ENCODE results near the gene OR6J1.
"Not testable (repeated sequence)": the region's sequence is repeated elsewhere in the genome, so short reads cannot be mapped to it uniquely, and the experiment has no call there.

The OR6J1 gene

GRCh38 chr14:22644305-22644635 is at the start of gene OR6J1:
Gene OR6J1, minus strand, starts transcription at chr14:22644352. Its CDS starts 9,541 bp downstream, at chr14:22634811.
- no peak for DNase-seq (ENCODE audit: low read depth in 2 of 2)

DNA sequence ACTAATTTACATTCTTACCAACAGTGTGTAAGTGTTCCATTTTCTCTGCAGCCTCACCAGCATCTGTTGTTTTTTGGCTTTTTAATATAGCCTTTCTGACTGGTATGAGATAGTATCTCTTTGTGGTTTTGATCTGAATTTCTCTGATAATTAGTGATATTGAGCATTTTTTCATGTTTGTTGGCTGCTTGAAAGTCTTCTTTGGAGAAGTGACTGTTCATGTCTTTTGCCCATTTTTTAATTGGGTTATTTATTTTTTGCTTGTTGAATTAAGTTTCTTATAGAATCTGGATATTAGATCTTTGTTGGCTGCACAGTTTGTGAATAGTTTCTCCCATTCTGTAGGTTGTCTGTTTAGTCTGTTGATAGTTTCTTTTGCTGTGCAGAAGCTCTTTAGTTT is 48.0 kb upstream of the OR6J1 start:
- no peak for DNase-seq (ENCODE audit: low read depth in 2 of 2)

DNA sequence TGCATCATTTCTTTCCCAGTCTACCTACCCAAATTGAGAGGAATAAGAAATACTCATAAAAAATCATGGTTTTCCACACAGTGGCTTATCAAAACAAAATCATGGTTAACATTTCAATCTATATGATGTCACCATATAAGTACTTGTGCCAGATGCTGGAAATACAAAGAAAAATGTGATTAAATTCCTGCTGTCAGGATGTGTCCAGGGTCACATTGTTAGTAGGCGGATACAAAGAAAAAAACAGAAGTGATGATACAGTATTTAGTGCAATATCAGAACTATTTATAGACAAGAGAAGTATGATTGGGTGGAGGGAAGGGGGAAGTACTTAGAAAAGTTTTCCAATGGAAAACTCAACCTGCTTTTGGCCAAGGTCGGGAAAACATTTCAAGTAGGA is 47.0 kb upstream of the OR6J1 start:
- no peak for DNase-seq (ENCODE audit: low read depth in 2 of 2)

GRCh38 chr14:22689199-22689598 is 45.0 kb upstream of the OR6J1 start:
- peak in 1 of 2 donors; percentile 10 for DNase-seq (ENCODE audit: low read depth in 2 of 2)

- not testable (repeated sequence) for DNase-seq (ENCODE audit: low read depth in 2 of 2)
Observed at GRCh38 chr14:22687969-22688368, 43.8 kb upstream of the OR6J1 start.

GRCh38 chr14:22686176-22686611 is 42.0 kb upstream of the OR6J1 start:
- not testable (repeated sequence) for DNase-seq (ENCODE audit: low read depth in 2 of 2)

GRCh38 chr14:22685467-22685866 is 41.3 kb upstream of the OR6J1 start:
- DNase-seq (ENCODE audit: low read depth in 2 of 2): no peak

- not testable (repeated sequence) for DNase-seq (ENCODE audit: low read depth in 2 of 2)
Observed at GRCh38 chr14:22683428-22683827, 39.3 kb upstream of the OR6J1 start.

DNA sequence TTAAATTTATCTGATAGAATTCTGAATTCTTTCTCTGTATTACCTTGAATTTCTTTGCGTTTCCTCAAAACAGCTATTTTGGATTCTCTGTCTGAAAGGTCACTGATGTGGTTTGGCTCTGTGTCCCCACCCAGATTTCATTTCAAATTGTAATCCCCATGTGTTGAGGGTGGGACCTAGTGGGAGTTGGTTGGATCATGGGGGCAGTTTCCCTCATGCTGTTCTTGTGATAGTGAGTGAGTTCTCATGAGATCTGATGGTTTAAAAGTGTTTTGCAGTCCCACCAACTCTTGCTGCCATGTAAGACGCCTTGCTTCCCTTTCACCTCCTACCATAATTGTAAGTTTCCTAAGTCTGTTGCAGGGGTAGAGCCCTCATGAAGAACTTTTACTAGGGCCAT is 34.1 kb upstream of the OR6J1 start:
- DNase-seq (ENCODE audit: low read depth in 2 of 2): no peak

- not testable (repeated sequence) for DNase-seq (ENCODE audit: low read depth in 2 of 2)
Observed at GRCh38 chr14:22677551-22677950, 33.4 kb upstream of the OR6J1 start.

DNA sequence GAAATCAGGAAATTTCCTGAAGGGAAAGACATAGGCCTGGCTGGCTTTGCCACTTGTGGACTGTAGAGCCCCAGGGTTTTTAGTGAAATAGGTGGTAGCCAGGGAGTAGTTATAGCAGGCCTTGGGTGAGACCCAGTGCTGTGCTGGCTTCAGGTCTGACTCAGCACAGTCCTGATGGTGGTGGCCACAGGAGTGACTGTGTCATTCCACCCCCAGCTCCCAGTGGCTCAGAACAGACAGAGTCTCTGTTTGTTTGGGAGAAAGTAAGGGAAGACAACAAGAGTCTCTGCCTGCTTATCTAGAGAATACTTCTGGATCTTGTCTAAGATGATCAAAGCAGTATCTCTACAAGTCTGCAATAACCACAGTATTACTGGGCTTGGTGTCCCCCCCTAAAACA is 27.5 kb upstream of the OR6J1 start:
- no peak for DNase-seq (ENCODE audit: low read depth in 2 of 2)

DNA sequence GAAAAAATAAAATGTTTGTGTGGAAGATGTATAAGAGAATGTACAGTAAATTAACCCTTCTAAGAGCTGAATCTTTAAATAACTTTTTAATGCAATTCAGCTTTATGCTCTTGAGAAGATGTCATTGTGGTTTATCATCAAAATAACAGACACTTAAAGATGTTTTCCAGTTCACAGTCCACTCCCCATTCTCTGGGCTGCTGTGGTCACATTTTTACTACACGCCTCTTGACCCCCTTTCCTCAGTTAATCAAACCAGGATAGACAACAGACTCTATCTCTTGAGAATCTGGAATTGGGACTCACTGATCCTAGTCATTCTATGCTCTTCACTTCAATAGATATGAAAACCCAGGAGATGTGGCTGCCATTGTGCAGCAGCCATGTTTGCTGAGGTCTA is 24.7 kb upstream of the OR6J1 start:
- DNase-seq (ENCODE audit: low read depth in 2 of 2): no peak

DNA sequence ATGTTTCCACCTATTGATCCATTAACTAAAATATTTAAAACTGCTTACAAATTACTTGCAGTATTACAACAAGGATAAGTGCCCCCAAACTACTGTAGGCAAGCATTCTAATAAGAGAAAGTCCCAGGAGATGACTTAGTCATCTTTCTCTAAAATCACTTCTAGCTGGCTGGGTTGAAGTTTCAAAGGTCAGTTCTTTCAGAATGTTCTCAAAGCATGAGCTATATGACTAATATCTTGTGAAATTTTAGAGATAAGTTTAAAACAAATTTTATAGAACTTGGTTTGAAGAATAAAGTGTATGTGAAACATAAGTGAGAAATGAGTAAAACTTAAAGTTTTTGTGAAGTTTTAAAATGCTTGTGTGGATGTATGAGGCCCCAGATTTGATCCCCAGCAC is 24.3 kb upstream of the OR6J1 start:
- no peak for DNase-seq (ENCODE audit: low read depth in 2 of 2)

- DNase-seq (ENCODE audit: low read depth in 2 of 2): no peak
Observed at GRCh38 chr14:22667881-22668280, 23.7 kb upstream of the OR6J1 start.

DNA sequence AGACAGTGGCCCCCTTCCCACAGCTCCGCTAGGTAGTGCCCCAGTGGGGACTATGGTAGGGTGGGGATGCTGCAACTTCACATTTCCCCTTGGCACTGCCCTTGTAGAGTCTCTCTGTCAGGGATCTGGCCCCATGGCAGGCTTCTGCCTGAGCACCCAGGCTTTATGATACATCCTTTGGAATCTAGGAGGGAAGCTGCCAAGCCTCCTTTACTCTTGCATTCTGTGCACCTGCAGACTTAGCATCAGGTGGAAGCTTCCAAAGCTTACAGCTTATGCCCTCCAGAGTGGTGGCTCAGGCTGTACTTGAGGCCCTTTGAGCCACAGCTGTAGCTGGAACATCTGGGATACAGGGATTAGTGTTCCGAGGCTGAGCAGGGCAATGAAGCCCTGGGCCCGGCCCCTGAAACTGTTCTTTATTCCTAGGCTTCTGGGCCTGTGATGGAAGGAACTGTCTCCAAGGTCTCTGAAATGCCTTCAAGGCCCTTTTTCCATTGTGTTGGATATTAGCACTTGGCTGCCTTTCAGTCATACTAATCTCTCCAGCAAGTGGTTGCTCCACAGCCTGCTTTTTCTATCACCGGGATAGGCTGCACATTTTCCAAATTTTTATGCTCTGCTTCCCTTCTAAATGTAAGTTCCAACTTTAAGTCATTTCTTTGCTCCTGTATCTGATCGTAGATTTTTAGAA is 22.2 kb upstream of the OR6J1 start:
- no peak for DNase-seq (ENCODE audit: low read depth in 2 of 2)

DNA sequence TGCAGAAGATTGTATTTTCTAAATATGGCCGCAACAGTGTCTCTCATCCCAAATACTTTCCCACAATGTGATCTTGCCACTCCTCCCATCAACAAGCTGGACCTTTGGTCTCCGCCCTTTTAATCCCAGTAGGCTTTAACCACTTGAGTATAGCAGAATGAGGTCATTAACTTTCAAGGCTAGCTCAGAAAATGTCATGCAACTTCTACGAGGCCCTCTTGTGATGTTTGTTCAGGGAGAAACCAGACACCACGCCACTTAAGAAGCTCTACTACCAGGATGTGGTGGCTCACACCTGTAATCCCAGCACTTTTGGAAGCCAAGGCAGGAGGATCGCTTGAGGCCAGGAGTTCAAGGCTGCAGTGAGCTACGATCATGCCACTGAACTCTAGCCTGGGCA is 20.1 kb upstream of the OR6J1 start:
- DNase-seq (ENCODE audit: low read depth in 2 of 2): no peak

- no peak for DNase-seq (ENCODE audit: low read depth in 2 of 2)
Observed at GRCh38 chr14:22660654-22661053, 16.5 kb upstream of the OR6J1 start.

- no peak for DNase-seq (ENCODE audit: low read depth in 2 of 2)
Observed at GRCh38 chr14:22658946-22659345, 14.8 kb upstream of the OR6J1 start.

- no peak for DNase-seq (ENCODE audit: low read depth in 2 of 2)
Observed at GRCh38 chr14:22657861-22658260, 13.7 kb upstream of the OR6J1 start.

GRCh38 chr14:22656945-22657731 is 13.0 kb upstream of the OR6J1 start:
- DNase-seq (ENCODE audit: low read depth in 2 of 2): no peak

GRCh38 chr14:22656226-22656625 is 12.1 kb upstream of the OR6J1 start:
- DNase-seq (ENCODE audit: low read depth in 2 of 2): no peak

DNA sequence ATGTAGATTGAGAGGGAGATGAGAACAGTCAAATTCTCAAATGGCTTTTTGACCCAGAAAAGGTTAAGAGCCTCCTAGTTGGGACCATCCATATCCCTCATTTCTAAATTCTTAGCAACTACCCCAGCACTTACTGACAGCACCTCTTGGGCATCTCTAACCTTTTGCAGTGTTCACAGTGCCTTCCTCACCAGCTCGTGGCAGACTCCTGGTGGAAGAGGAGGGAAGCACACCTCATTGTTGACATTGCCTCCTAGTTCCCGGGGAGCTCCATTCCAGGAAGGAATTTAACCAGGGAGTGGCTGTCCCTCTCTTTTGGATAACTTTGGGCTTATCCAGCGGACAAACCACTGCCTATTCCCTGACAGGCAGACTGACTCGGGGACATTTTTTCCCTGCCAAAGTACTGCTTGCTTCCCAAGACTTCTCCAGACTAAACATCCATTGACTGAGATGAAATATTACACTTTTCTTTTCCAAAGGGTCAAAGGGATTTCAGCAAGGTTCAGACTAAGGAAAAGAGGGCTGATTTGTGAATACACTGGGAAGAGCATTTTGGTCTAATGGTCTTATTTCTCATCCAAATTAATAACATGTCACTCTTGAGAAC is 9.0 kb upstream of the OR6J1 start:
- DNase-seq (ENCODE audit: low read depth in 2 of 2): peak; percentile 24 to 32

DNA sequence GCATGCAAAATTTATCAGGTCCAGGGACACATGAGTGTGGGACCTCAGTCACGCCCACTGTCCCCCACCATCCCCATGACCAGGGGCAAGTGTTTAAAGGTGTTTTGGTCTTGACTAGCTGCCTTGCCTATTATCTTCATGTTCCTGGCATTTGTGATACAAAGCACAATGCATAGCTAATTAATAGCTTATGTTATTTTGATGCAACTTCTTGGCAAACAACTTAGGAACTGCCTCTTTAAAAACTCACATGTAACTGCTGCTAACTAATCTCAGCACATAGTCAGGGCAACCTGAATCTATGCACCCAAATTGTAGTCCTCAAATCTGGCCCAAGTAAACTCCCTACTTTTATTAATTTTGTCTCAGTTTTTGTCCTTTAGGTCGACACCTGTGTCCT is 7.4 kb upstream of the OR6J1 start:
- no peak for DNase-seq (ENCODE audit: low read depth in 2 of 2)
